Gastrocnemius medialis (tissue), 4 donors: ENCODE measurements around the gene CALN1. TPM values are rescaled to one million over a fixed set of nuclear protein-coding genes. Genes with fewer than 3 reads are reported as not detected.

Experiments used
- ATAC-seq, 2 donors: fragments of 150-250 bp; one replicate each; pipeline ENCODE4 v1.9.1; 2016
- DNase-seq, 2 donors: peaks; one replicate each; pipeline ENCODE4 v3.0.0-alpha.2; 2019
- H3K27ac ChIP-seq, 4 donors: fragments of 200-600 bp; sonication (generic); 1 replicate in 1 of 4; 2 replicates in 3 of 4; pipeline ENCODE4 v1.5.1; 2016 to 2018; ENCODE audit warnings: mild to moderate bottlenecking in 2 of 4, moderate library complexity in 1 of 4
- H3K27me3 ChIP-seq, 3 donors: fragments of 200-600 bp; sonication (generic) in 2 of 3; 1 replicate in 1 of 3; 2 replicates in 2 of 3; pipeline versions ENCODE4 v1.5.1 to v1.6.0; 2016 to 2019; ENCODE audit warnings: mild to moderate bottlenecking in 1 of 3, moderate library complexity in 1 of 3
- H3K36me3 ChIP-seq, 2 donors: fragments of 200-600 bp; sonication (generic) in 1 of 2; one replicate each; pipeline ENCODE4 v1.5.1; 2017 to 2018
- H3K4me1 ChIP-seq, 2 donors: fragments of 200-600 bp; sonication (generic) in 1 of 2; one replicate each; pipeline ENCODE4 v1.5.1; 2016 to 2017; ENCODE audit warnings: mild to moderate bottlenecking in 2 of 2
- H3K4me3 ChIP-seq, 4 donors: fragments of 200-600 bp; sonication (generic) in 3 of 4; 1 replicate in 1 of 4; 2 replicates in 3 of 4; pipeline ENCODE4 v1.5.1; 2016 to 2019; ENCODE audit warnings: mild to moderate bottlenecking in 2 of 4
- H3K9me3 ChIP-seq, 3 donors: fragments of 200-600 bp; sonication (generic) in 2 of 3; 1 replicate in 1 of 3; 2 replicates in 2 of 3; pipeline ENCODE4 v1.5.1; 2016 to 2019
- POLR2A ChIP-seq, 2 donors: fragments of 450-650 bp; IDR thresholded peaks; one replicate each; pipeline ENCODE4 v1.6.1; 2017; ENCODE audit warnings: antibody characterized with exemption in 2 of 2, mild to moderate bottlenecking in 2 of 2, moderate library complexity in 2 of 2
- in situ Hi-C, 4 donors: fragments of 200-750 bp; cut with MboI; loops; one replicate each; pipeline versions ENCODE4 v1.15.0 to v1.8.0; 2017; ENCODE audit warnings: low sequenced_read_pairs in 4 of 4
- intact Hi-C: fragments of 100-400 bp; cut with DNase I; formaldehyde crosslinking; loops from one replicate; pipeline ENCODE4 v1.15.1; 2023; ENCODE audit warnings: low total_unique reads
- total RNA-seq, 4 donors: library from RNA; depleted of rRNA; stranded (reverse); fragments of >200 nt; gene quantifications; one replicate each; pipeline versions ENCODE4 v1.1.0 to v1.2.3, GENCODE V29; 2016
- TF ChIP-seq, protein P1 (sequence below), 5 experiments: fragments of 450-650 bp in 3 of 5; fragments of 200-600 bp in 2 of 5; sonication (generic) in 2 of 5; IDR thresholded peaks in 4 of 5; conservative IDR thresholded peaks in 1 of 5; 1 replicate in 4 of 5; 2 replicates in 1 of 5; pipeline ENCODE4 v1.5.1; 2016 to 2019; ENCODE audit warnings: antibody characterized with exemption in 5 of 5, mild to moderate bottlenecking in 3 of 5, moderate library complexity in 3 of 5

The CALN1 gene
- total RNA-seq, 4 donors from 2014 or later = not detected

DNA sequence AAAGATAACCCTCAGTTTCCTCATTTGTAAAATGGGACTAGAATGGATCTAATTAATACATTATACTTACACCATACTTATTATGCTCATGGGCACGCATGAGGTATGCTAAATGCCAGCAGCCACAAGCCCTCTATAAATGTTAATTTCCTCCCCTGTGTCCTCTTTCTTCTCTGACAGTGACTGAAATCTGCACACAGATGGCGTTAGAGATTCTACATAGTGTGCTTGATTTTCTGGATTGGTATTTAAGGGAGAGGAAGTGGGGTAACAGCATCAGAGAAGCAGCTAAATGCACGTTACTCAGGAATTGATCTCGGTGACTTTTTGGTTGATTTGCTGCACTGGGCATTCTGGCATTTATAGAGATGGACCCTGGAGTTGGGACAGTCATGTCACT is 568.5 kb downstream of the CALN1 start:
- no peak for TF ChIP-seq POLR2A (IDR thresholded peaks at IDR 0.05)
- TF ChIP-seq, protein P1, sequence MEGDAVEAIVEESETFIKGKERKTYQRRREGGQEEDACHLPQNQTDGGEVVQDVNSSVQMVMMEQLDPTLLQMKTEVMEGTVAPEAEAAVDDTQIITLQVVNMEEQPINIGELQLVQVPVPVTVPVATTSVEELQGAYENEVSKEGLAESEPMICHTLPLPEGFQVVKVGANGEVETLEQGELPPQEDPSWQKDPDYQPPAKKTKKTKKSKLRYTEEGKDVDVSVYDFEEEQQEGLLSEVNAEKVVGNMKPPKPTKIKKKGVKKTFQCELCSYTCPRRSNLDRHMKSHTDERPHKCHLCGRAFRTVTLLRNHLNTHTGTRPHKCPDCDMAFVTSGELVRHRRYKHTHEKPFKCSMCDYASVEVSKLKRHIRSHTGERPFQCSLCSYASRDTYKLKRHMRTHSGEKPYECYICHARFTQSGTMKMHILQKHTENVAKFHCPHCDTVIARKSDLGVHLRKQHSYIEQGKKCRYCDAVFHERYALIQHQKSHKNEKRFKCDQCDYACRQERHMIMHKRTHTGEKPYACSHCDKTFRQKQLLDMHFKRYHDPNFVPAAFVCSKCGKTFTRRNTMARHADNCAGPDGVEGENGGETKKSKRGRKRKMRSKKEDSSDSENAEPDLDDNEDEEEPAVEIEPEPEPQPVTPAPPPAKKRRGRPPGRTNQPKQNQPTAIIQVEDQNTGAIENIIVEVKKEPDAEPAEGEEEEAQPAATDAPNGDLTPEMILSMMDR (IDR thresholded peaks at IDR 0.05 in 4 of 5, conservative IDR thresholded peaks at IDR 0.05 in 1 of 5) = no peak
- DNase-seq (no peak), ATAC-seq (no peak)
- Histone ChIP-seq H3K4me1 (no peaks in the 10 kb centered on the region), H3K9me3 (no peaks in the 10 kb centered on the region), H3K27ac (no peak overlapping the region), H3K4me3 (no peak overlapping the region), H3K27me3 (no peaks in the 10 kb centered on the region), H3K36me3 (no peaks in the 10 kb centered on the region)
- intact Hi-C loops (no loop called here), in situ Hi-C loops (no loop called here)

DNA sequence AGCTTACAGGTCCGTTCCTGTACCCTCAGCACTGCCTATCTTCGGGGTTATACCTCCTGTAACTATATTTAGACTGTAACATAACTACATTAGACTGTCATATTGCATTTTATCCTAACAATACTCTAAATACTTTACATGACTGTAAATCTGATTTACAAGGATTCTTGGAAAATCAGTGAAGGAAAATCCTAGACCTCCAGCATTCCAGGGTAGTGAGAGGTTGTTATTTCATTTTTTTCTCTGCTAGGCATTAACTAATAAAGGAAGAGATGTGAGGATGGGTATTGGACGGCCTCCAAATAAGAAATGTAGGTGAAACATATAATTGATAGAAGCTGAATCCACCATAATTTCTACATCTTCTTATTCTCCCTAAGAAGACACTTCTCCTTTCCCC is 569.4 kb downstream of the CALN1 start:
- TF ChIP-seq, protein P1 (IDR thresholded peaks at IDR 0.05 in 4 of 5, conservative IDR thresholded peaks at IDR 0.05 in 1 of 5) = no peak
- TF ChIP-seq POLR2A (IDR thresholded peaks at IDR 0.05) = no peak
- Histone ChIP-seq H3K4me3 (no peak overlapping the region), H3K27me3 (no peaks in the 10 kb centered on the region), H3K9me3 (no peaks in the 10 kb centered on the region), H3K27ac (no peak overlapping the region), H3K4me1 (no peaks in the 10 kb centered on the region), H3K36me3 (no peaks in the 10 kb centered on the region)
- in situ Hi-C loops = no loop called here
- no peak for DNase-seq
- ATAC-seq = no peak
- intact Hi-C loops = no loop called here

DNA sequence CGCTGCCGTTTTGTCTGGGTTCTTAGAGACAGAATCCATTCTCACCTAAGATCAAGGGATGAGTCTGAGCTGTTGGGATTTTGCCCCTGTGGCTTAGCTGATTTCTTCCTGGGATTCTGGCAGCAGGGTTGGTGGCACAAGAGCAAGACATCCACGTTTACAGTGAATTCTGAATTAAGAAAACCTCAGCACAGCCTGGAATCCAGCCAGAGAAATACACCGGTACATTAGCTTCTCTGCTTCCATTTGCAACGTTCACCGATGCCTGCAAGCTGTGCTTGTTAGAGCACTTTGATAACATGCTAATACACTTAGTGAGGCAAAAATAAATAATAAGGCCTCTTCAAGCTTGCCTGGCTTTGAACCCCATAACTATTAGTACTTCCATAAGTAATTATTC is 569.8 kb downstream of the CALN1 start:
- Histone ChIP-seq H3K9me3 (no peaks in the 10 kb centered on the region), H3K4me1 (no peaks in the 10 kb centered on the region), H3K27me3 (no peaks in the 10 kb centered on the region), H3K36me3 (no peaks in the 10 kb centered on the region), H3K4me3 (no peak overlapping the region), H3K27ac (no peak overlapping the region)
- DNase-seq (no peak), ATAC-seq (no peak)
- in situ Hi-C loops = no loop called here
- no peak for TF ChIP-seq POLR2A (IDR thresholded peaks at IDR 0.05)
- TF ChIP-seq, protein P1 (IDR thresholded peaks at IDR 0.05 in 4 of 5, conservative IDR thresholded peaks at IDR 0.05 in 1 of 5) = no peak
- intact Hi-C loops = no loop called here

DNA sequence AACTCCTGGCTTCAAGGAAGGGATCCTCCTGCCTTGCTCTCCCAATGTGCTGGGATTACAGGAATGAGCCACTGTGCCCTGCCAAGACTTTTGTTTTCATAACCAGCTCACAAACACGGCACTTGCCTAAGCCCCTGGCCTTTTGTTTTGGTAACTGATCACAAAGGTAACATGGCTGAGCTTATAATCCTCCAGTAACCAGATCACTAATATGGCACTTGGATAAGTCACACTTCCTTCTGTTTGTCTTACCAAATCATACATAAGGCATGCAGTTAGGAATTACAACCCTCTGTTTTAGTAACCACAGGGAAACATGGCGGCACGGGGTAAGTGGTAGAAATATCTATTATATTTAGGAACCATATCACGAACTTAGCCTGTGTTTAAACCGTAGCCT is 577.1 kb downstream of the CALN1 start:
- in situ Hi-C loops (no loop called here), intact Hi-C loops (no loop called here)
- Histone ChIP-seq H3K9me3 (no peaks in the 10 kb centered on the region), H3K27ac (no peak overlapping the region), H3K27me3 (no peaks in the 10 kb centered on the region), H3K4me1 (no peaks in the 10 kb centered on the region), H3K4me3 (no peak overlapping the region), H3K36me3 (no peaks in the 10 kb centered on the region)
- ATAC-seq = no peak
- TF ChIP-seq POLR2A (IDR thresholded peaks at IDR 0.05) = no peak
- TF ChIP-seq, protein P1 (IDR thresholded peaks at IDR 0.05 in 4 of 5, conservative IDR thresholded peaks at IDR 0.05 in 1 of 5) = no peak
- no peak for DNase-seq

DNA sequence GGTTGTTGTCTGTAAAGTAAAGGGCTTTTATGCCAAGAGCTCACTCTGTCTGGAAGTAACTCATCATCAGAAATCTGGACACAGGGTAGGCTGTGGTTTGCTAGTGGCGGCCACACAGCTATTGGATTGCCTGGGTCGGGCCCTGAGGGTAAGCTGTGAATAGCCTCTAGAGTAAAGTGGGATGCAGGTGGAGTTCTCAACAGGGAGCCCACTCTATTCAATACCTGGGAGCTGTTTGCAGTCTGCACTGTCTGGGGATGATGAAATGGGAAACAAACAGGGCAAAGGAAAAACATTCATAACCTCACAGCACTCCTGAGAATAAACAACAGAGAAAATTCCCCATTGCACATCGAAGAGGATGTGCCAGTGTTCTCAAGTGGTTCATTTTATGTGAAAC is 582.6 kb downstream of the CALN1 start:
- in situ Hi-C loops (no loop called here), intact Hi-C loops (no loop called here)
- TF ChIP-seq, protein P1 (IDR thresholded peaks at IDR 0.05 in 4 of 5, conservative IDR thresholded peaks at IDR 0.05 in 1 of 5) = no peak
- TF ChIP-seq POLR2A (IDR thresholded peaks at IDR 0.05) = no peak
- no peaks in the 10 kb centered on the region for H3K27me3 ChIP-seq
- no peaks in the 10 kb centered on the region for H3K36me3 ChIP-seq
- no peaks in the 10 kb centered on the region for H3K4me1 ChIP-seq
- no peaks in the 10 kb centered on the region for H3K9me3 ChIP-seq
- H3K4me3 ChIP-seq = no peak overlapping the region
- no peak for ATAC-seq
- DNase-seq = no peak
- no peak overlapping the region for H3K27ac ChIP-seq
